Liver (tissue), 9 donors: ENCODE data around the gene NUP50. TPM values are rescaled to one million over a fixed set of nuclear protein-coding genes. Genes with fewer than 3 reads are reported as not detected.

Source experiments
- DNase-seq: peaks from one replicate; pipeline ENCODE4 v3.0.0-alpha.2; 2017; ENCODE audit warnings: low spot score
- H3K27ac ChIP-seq, 2 donors: one replicate each; pipeline ENCODE4 v1.7.0; 2013; ENCODE audit warnings: inconsistent platforms in 2 of 2, low read length in 2 of 2, control low read depth in 1 of 2, low read depth in 1 of 2, mild to moderate bottlenecking in 1 of 2
- H3K27me3 ChIP-seq, 4 donors: one replicate each; pipeline versions ENCODE4 v1.6.1 to v1.7.0; 2013; ENCODE audit warnings: low read length in 3 of 4, inconsistent platforms in 1 of 4, mild to moderate bottlenecking in 1 of 4, moderate library complexity in 1 of 4; ENCODE audit not compliant: control insufficient read depth in 4 of 4, insufficient read depth in 4 of 4
- H3K36me3 ChIP-seq, 4 donors: one replicate each; pipeline versions ENCODE4 v1.6.1 to v1.7.0; 2013; ENCODE audit warnings: low read length in 3 of 4, mild to moderate bottlenecking in 3 of 4, low read depth in 1 of 4, moderate library complexity in 1 of 4; ENCODE audit not compliant: control insufficient read depth in 4 of 4, insufficient read depth in 3 of 4
- H3K4me1 ChIP-seq, 4 donors: one replicate each; pipeline versions ENCODE4 v1.6.1 to v1.7.0; 2013; ENCODE audit warnings: low read length in 3 of 4, mild to moderate bottlenecking in 3 of 4, moderate library complexity in 1 of 4; ENCODE audit not compliant: control insufficient read depth in 4 of 4, insufficient read depth in 4 of 4
- H3K4me3 ChIP-seq, 3 donors: one replicate each; pipeline versions ENCODE4 v1.6.1 to v1.7.0; 2013; ENCODE audit warnings: low read length in 3 of 3, control low read depth in 1 of 3, low read depth in 1 of 3, mild to moderate bottlenecking in 1 of 3
- H3K9ac ChIP-seq, 2 donors: one replicate each; pipeline ENCODE4 v1.7.0; 2013; ENCODE audit warnings: low read length in 2 of 2, mild to moderate bottlenecking in 2 of 2, moderate library complexity in 2 of 2, control low read depth in 1 of 2, low read depth in 1 of 2
- H3K9me3 ChIP-seq, 4 donors: one replicate each; pipeline versions ENCODE4 v1.6.1 to v1.7.0; 2013; ENCODE audit warnings: low read length in 3 of 4; ENCODE audit not compliant: control insufficient read depth in 4 of 4
- ATF3 ChIP-seq: IDR thresholded peaks from 2 replicates; pipeline ENCODE4 v1.6.1; 2016; ENCODE audit warnings: antibody characterized with exemption
- CTCF ChIP-seq: fragments of 150-350 bp; IDR thresholded peaks from 2 replicates; pipeline ENCODE4 v1.5.1; 2017; ENCODE audit warnings: improper control_type of control experiment, low read depth, low read length; ENCODE audit not compliant: missing input control
- EGR1 ChIP-seq, 2 donors: IDR thresholded peaks; 2 replicates each; pipeline ENCODE4 v1.6.1; 2016 to 2018; ENCODE audit warnings: antibody characterized with exemption in 2 of 2, low read depth in 2 of 2
- FOXA2 ChIP-seq: IDR thresholded peaks from 2 replicates; pipeline ENCODE4 v1.6.1; 2016; ENCODE audit warnings: antibody characterized with exemption
- GABPA ChIP-seq, 2 donors: IDR thresholded peaks in 1 of 2; conservative IDR thresholded peaks in 1 of 2; 2 replicates each; pipeline ENCODE4 v1.6.1; 2016; ENCODE audit warnings: antibody characterized with exemption in 2 of 2, mild to moderate bottlenecking in 1 of 2, moderate library complexity in 1 of 2
- HNF4A ChIP-seq, 2 donors: conservative IDR thresholded peaks; 2 replicates each; pipeline ENCODE4 v1.6.1; 2016; ENCODE audit warnings: antibody characterized with exemption in 2 of 2, mild to moderate bottlenecking in 2 of 2
- HNF4G ChIP-seq: IDR thresholded peaks from 2 replicates; pipeline ENCODE4 v1.6.1; 2016; ENCODE audit warnings: antibody characterized with exemption
- MAX ChIP-seq: IDR thresholded peaks from 2 replicates; pipeline ENCODE4 v1.6.1; 2016; ENCODE audit warnings: antibody characterized with exemption
- NR2F2 ChIP-seq: IDR thresholded peaks from 2 replicates; pipeline ENCODE4 v1.6.1; 2016; ENCODE audit warnings: antibody characterized with exemption
- RAD21 ChIP-seq, 2 donors: IDR thresholded peaks; 2 replicates each; pipeline ENCODE4 v1.6.1; 2016; ENCODE audit warnings: antibody characterized with exemption in 2 of 2, mild to moderate bottlenecking in 2 of 2
- REST ChIP-seq: IDR thresholded peaks from 2 replicates; pipeline ENCODE4 v1.6.1; 2016; ENCODE audit warnings: antibody characterized with exemption, mild to moderate bottlenecking
- RXRA ChIP-seq, 2 donors: IDR thresholded peaks; 2 replicates each; pipeline ENCODE4 v1.6.1; 2017 to 2018; ENCODE audit warnings: antibody characterized with exemption in 2 of 2, mild to moderate bottlenecking in 1 of 2
- SP1 ChIP-seq: IDR thresholded peaks from 2 replicates; pipeline ENCODE4 v1.6.1; 2018; ENCODE audit warnings: antibody characterized with exemption, mild to moderate bottlenecking
- TAF1 ChIP-seq: conservative IDR thresholded peaks from 2 replicates; pipeline ENCODE4 v1.6.1; 2016; ENCODE audit warnings: antibody characterized with exemption, mild to moderate bottlenecking
- YY1 ChIP-seq: IDR thresholded peaks from 2 replicates; pipeline ENCODE4 v1.6.1; 2016; ENCODE audit warnings: antibody characterized with exemption, mild to moderate bottlenecking
- ZBTB33 ChIP-seq: IDR thresholded peaks from 2 replicates; pipeline ENCODE4 v1.6.1; 2016; ENCODE audit warnings: antibody characterized with exemption
- WGBS: extraction: QIAGEN DNeasy Blood & Tissue Kit; methylation state at CpG from one replicate; pipeline ENCODE4 v1.1.7; 2013; 5-methylcytosine and 5-hydroxymethylcytosine counted together
- polyA plus RNA-seq, 2 donors: library from polyadenylated mRNA; stranded (reverse) in 1 of 2; unstranded in 1 of 2; fragments of 200-250 nt in 1 of 2; fragments of >200 nt in 1 of 2; fragmentation: Nextera tagmentation in 1 of 2; extraction: Ambion mirVana in 1 of 2; gene quantifications; one replicate each; pipeline versions ENCODE4 v1.2.1 to v1.2.3, GENCODE V29; 2013 to 2015
- total RNA-seq, 2 donors: library from RNA; depleted of rRNA; stranded (reverse); fragments of >200 nt; gene quantifications; one replicate each; pipeline ENCODE4 v1.2.3, GENCODE V29; 2014
- donor health status: healthy.
- donor health status: healthy.
- donor health status: healthy.
- donor health status: healthy.
- donor health status: healthy.

NUP50 gene
- total and polyA plus RNA-seq, 4 donors, result 8.7 to 48.2 (median 24.8) TPM

DNA sequence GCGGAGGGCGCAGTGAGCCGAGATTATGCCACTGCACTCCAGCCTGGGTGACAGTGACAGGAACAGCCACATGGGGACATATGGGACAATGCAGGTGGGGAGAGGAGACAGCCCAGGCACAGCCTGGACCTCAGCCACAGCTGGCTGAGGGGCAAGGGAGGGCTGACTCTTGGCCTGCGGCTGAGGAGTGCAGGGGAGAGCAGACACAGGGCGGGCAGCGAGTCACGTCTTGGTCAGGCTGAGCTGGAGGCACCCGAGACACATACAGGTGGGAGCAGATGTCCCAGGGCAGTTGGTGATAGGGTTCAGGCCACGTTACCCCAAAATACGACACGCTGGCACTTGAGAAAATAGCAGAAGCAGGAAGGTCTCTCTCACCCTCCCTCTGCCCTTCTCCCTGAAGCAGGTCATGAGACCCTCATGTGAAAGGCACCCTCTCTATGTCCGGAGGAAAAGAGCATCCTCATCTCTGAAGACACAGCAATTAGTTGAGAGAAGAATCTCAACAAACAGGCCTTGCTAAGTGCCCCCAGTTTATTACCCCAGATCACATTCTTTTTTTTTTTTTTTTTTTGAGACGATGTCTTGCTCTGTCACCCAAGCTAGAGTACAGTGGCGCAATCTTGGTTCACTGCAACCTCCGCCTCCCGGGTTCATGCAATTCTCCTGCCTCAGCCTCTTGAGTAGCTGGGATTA, 66.4 kb downstream of the NUP50 start:
- no peak overlapping the region for H3K27ac ChIP-seq
- H3K4me1 ChIP-seq, result peaks cover 10 to 27% (median 16%) of the 10 kb centered on the region in 4 donors
- H3K27me3 ChIP-seq, result no peaks in the 10 kb centered on the region
- H3K36me3 ChIP-seq, result no peaks in the 10 kb centered on the region
- H3K9me3 ChIP-seq, result no peaks in the 10 kb centered on the region
- 89% methylated on average over 16 of the region's 16 CpGs for WGBS
- DNase-seq, result no peak
- H3K9ac ChIP-seq, result no peak overlapping the region
- H3K4me3 ChIP-seq, result no peak overlapping the region
- TF ChIP-seq REST, result no peak
- TF ChIP-seq ATF3, result no peak
- TF ChIP-seq EGR1 (IDR thresholded peaks at IDR 0.05; ENCODE audit: low read depth in 2 of 2), result no peak
- no peak for TF ChIP-seq RXRA (IDR thresholded peaks at IDR 0.05)
- no peak for TF ChIP-seq YY1
- no peak for TF ChIP-seq CTCF
- no peak for TF ChIP-seq FOXA2
- TF ChIP-seq GABPA (IDR thresholded peaks at IDR 0.05 in 1 of 2, conservative IDR thresholded peaks at IDR 0.05 in 1 of 2), result no peak
- no peak for TF ChIP-seq HNF4A (conservative IDR thresholded peaks at IDR 0.05)
- TF ChIP-seq NR2F2, result no peak
- no peak for TF ChIP-seq ZBTB33
- no peak for TF ChIP-seq TAF1
- no peak for TF ChIP-seq HNF4G
- no peak for TF ChIP-seq MAX
- TF ChIP-seq SP1, result no peak
- no peak for TF ChIP-seq RAD21 (IDR thresholded peaks at IDR 0.05)
